HEK293 (cell line): Measurements from ENCODE around the gene MTPN.

Experiments
- MYNN ChIP-seq: fragments of 450-650 bp; formaldehyde crosslinking; IDR thresholded peaks from 2 replicates; pipeline ENCODE4 v1.5.1; 2016; ENCODE audit warnings: missing biosample characterization, missing genetic modification characterization, borderline replicate concordance
- ZBTB1 ChIP-seq: fragments of 450-650 bp; formaldehyde crosslinking; IDR thresholded peaks from 2 replicates; pipeline ENCODE4 v1.5.1; 2016; ENCODE audit warnings: missing biosample characterization, missing genetic modification characterization
- ZNF350 ChIP-seq: fragments of 450-650 bp; formaldehyde crosslinking; IDR thresholded peaks from 2 replicates; pipeline ENCODE4 v1.5.0; 2017; ENCODE audit warnings: missing biosample characterization, mild to moderate bottlenecking, missing genetic modification characterization
- ZNF654 ChIP-seq: fragments of 450-650 bp; formaldehyde crosslinking; IDR thresholded peaks from 2 replicates; pipeline ENCODE4 v1.5.1; 2016; ENCODE audit warnings: low read depth, missing biosample characterization, missing genetic modification characterization
- TF ChIP-seq, protein P1 (sequence below): fragments of 450-650 bp; formaldehyde crosslinking; IDR thresholded peaks from 2 replicates; pipeline ENCODE4 v1.5.1; 2016; ENCODE audit warnings: missing biosample characterization, missing genetic modification characterization
- TF ChIP-seq, protein P2 (sequence below): sonication (generic); formaldehyde crosslinking; IDR thresholded peaks from 2 replicates; pipeline ENCODE4 v1.8.1; 2022; ENCODE audit warnings: mild to moderate bottlenecking, moderate library complexity, missing genetic modification reagents

- TF ChIP-seq, protein P1, sequence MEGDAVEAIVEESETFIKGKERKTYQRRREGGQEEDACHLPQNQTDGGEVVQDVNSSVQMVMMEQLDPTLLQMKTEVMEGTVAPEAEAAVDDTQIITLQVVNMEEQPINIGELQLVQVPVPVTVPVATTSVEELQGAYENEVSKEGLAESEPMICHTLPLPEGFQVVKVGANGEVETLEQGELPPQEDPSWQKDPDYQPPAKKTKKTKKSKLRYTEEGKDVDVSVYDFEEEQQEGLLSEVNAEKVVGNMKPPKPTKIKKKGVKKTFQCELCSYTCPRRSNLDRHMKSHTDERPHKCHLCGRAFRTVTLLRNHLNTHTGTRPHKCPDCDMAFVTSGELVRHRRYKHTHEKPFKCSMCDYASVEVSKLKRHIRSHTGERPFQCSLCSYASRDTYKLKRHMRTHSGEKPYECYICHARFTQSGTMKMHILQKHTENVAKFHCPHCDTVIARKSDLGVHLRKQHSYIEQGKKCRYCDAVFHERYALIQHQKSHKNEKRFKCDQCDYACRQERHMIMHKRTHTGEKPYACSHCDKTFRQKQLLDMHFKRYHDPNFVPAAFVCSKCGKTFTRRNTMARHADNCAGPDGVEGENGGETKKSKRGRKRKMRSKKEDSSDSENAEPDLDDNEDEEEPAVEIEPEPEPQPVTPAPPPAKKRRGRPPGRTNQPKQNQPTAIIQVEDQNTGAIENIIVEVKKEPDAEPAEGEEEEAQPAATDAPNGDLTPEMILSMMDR (tag by site-specific recombination) = no peak
- TF ChIP-seq ZBTB1 (no peak), ZNF654 (no peak), ZNF350 (tag by site-specific recombination) (no peak), MYNN (tag by site-specific recombination) (no peak)
- TF ChIP-seq, protein P2, sequence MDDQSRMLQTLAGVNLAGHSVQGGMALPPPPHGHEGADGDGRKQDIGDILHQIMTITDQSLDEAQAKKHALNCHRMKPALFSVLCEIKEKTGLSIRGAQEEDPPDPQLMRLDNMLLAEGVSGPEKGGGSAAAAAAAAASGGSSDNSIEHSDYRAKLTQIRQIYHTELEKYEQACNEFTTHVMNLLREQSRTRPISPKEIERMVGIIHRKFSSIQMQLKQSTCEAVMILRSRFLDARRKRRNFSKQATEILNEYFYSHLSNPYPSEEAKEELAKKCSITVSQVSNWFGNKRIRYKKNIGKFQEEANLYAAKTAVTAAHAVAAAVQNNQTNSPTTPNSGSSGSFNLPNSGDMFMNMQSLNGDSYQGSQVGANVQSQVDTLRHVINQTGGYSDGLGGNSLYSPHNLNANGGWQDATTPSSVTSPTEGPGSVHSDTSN (CRISPR knock-in tag) = no peak
These were observed 26.7 kb downstream of the MTPN start for GRCh38 chr7:135950429-135950828.
